ENCODE data around the gene HS3ST5.
"Not testable (repeated sequence)": the region's sequence is repeated elsewhere in the genome, so short reads cannot be mapped to it uniquely, and the experiment has no call there.

HS3ST5 gene

DNA sequence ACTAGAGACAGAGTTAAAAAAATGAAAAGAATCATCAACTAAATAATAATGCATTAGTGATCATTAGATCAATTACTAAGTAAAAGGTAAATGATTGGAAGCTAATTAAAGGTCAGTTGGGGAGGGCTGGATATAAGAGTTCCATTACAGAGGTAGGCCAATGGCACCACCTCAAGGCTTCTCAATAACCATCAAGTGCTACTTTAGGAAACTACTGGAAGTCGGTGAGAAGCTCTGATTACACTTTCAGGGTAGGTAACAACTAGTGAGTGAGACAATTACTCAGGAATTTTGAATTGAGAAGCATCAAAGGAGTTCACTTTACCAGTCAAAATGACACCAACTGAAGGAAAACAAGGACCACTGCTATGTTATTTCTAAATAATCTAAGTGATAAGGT is 281.7 kb downstream of the HS3ST5 start:
- FAIRE-seq: no peak
- DNase-seq (ENCODE audit: insufficient read length, low spot score): no peak
- TF ChIP-seq SPI1 (IDR thresholded peaks at IDR 0.05; ENCODE audit: low read depth, low read length) (no peak), TAF1 (IDR thresholded peaks at IDR 0.05; ENCODE audit: low read depth, low read length) (no peak), POU2F2 (IDR thresholded peaks at IDR 0.05; ENCODE audit: low read depth, low read length) (no peak), POLR2A (IDR thresholded peaks at IDR 0.05; ENCODE audit: low read depth, low read length) (no peak), POLR2AphosphoS5 (IDR thresholded peaks at IDR 0.05; ENCODE audit: low read depth, low read length) (no peak), PAX5 (IDR thresholded peaks at IDR 0.05; ENCODE audit: insufficient read depth, low read length, severe bottlenecking) (no peak)

GRCh38 chr6:114058435-114058834 is 284.4 kb downstream of the HS3ST5 start:
- no peak for DNase-seq (ENCODE audit: insufficient read length, low spot score)
- no peak for FAIRE-seq
- TF ChIP-seq POLR2AphosphoS5 (IDR thresholded peaks at IDR 0.05; ENCODE audit: low read depth, low read length) (no peak), PAX5 (IDR thresholded peaks at IDR 0.05; ENCODE audit: insufficient read depth, low read length, severe bottlenecking) (no peak)

- no peak for FAIRE-seq
- no peak for DNase-seq (ENCODE audit: insufficient read length, low spot score)
- no peak for TF ChIP-seq SPI1 (IDR thresholded peaks at IDR 0.05; ENCODE audit: low read depth, low read length)
- TF ChIP-seq TAF1 (IDR thresholded peaks at IDR 0.05; ENCODE audit: low read depth, low read length): no peak
- TF ChIP-seq POU2F2 (IDR thresholded peaks at IDR 0.05; ENCODE audit: low read depth, low read length): no peak
- no peak for TF ChIP-seq POLR2A (IDR thresholded peaks at IDR 0.05; ENCODE audit: low read depth, low read length)
- no peak for TF ChIP-seq PAX5 (IDR thresholded peaks at IDR 0.05; ENCODE audit: insufficient read depth, low read length, severe bottlenecking)
- no peak for TF ChIP-seq POLR2AphosphoS5 (IDR thresholded peaks at IDR 0.05; ENCODE audit: low read depth, low read length)
These were observed 287.1 kb downstream of the HS3ST5 start for GRCh38 chr6:114055763-114056162.

- DNase-seq (ENCODE audit: insufficient read length, low spot score) (no peak), FAIRE-seq (no peak)
- TF ChIP-seq POLR2AphosphoS5 (IDR thresholded peaks at IDR 0.05; ENCODE audit: low read depth, low read length) (no peak), PAX5 (IDR thresholded peaks at IDR 0.05; ENCODE audit: insufficient read depth, low read length, severe bottlenecking) (no peak), POU2F2 (IDR thresholded peaks at IDR 0.05; ENCODE audit: low read depth, low read length) (no peak), TAF1 (IDR thresholded peaks at IDR 0.05; ENCODE audit: low read depth, low read length) (no peak), POLR2A (IDR thresholded peaks at IDR 0.05; ENCODE audit: low read depth, low read length) (no peak), SPI1 (IDR thresholded peaks at IDR 0.05; ENCODE audit: low read depth, low read length) (no peak)
These were observed 287.5 kb downstream of the HS3ST5 start for GRCh38 chr6:114055349-114055748.

DNA sequence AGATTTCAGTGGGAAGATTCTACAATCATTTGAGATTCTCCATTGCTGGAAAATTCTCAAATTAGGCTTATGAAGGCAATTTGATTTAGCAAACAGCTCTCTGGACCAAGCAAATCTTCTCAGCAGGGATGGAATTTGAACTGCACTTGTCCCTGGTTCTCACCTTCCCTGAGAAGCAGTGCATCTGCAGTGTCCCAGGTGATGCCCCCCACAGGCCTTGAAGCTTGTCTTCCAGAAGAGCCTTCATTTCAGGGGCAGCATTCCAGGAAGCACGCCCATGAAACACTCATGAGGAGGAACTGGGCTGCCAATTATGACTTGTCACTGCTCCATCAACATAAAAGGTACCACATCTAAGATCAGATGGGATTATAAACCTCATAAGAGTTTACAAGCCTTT is 289.0 kb downstream of the HS3ST5 start:
- DNase-seq (ENCODE audit: insufficient read length, low spot score): no peak
- no peak for TF ChIP-seq POLR2A (IDR thresholded peaks at IDR 0.05; ENCODE audit: low read depth, low read length)
- FAIRE-seq: no peak

DNA sequence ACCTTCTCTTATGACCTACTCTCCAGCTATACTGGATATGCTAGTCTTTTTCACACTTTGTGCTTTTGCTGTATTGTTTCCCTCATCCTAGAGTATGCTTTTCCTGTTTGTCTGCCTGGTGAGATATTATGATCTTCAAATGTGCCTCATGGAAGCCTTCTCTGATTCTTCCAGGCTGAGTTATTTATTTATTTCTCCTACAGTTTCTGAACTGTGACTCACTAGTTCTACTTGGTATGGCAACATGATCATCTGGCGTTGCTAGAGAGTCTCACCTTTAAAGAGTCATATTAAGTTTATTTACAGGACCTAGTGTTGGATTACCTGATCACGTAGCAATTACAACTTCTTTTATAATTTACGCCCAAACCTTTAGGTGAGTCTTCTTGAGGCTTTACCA is 290.7 kb downstream of the HS3ST5 start:
- no peak for DNase-seq (ENCODE audit: insufficient read length, low spot score)
- TF ChIP-seq SPI1 (IDR thresholded peaks at IDR 0.05; ENCODE audit: low read depth, low read length): no peak
- TF ChIP-seq TAF1 (IDR thresholded peaks at IDR 0.05; ENCODE audit: low read depth, low read length): no peak
- TF ChIP-seq POLR2A (IDR thresholded peaks at IDR 0.05; ENCODE audit: low read depth, low read length): no peak
- TF ChIP-seq POU2F2 (IDR thresholded peaks at IDR 0.05; ENCODE audit: low read depth, low read length): no peak
- no peak for TF ChIP-seq POLR2AphosphoS5 (IDR thresholded peaks at IDR 0.05; ENCODE audit: low read depth, low read length)
- no peak for TF ChIP-seq PAX5 (IDR thresholded peaks at IDR 0.05; ENCODE audit: insufficient read depth, low read length, severe bottlenecking)
- FAIRE-seq: no peak

- TF ChIP-seq SPI1 (IDR thresholded peaks at IDR 0.05; ENCODE audit: low read depth, low read length): no peak
- TF ChIP-seq POLR2A (IDR thresholded peaks at IDR 0.05; ENCODE audit: low read depth, low read length): no peak
- no peak for TF ChIP-seq POU2F2 (IDR thresholded peaks at IDR 0.05; ENCODE audit: low read depth, low read length)
- TF ChIP-seq TAF1 (IDR thresholded peaks at IDR 0.05; ENCODE audit: low read depth, low read length): no peak
- no peak for TF ChIP-seq PAX5 (IDR thresholded peaks at IDR 0.05; ENCODE audit: insufficient read depth, low read length, severe bottlenecking)
- no peak for TF ChIP-seq POLR2AphosphoS5 (IDR thresholded peaks at IDR 0.05; ENCODE audit: low read depth, low read length)
- DNase-seq (ENCODE audit: insufficient read length, low spot score) (no peak), FAIRE-seq (no peak)
These were observed 291.8 kb downstream of the HS3ST5 start for GRCh38 chr6:114051031-114051430.

GRCh38 chr6:114049367-114049966 is 293.4 kb downstream of the HS3ST5 start:
- FAIRE-seq (no peak), DNase-seq (ENCODE audit: insufficient read length, low spot score) (no peak)
- TF ChIP-seq TAF1 (IDR thresholded peaks at IDR 0.05; ENCODE audit: low read depth, low read length): no peak
- no peak for TF ChIP-seq POLR2AphosphoS5 (IDR thresholded peaks at IDR 0.05; ENCODE audit: low read depth, low read length)
- no peak for TF ChIP-seq POU2F2 (IDR thresholded peaks at IDR 0.05; ENCODE audit: low read depth, low read length)
- TF ChIP-seq SPI1 (IDR thresholded peaks at IDR 0.05; ENCODE audit: low read depth, low read length): no peak
- no peak for TF ChIP-seq PAX5 (IDR thresholded peaks at IDR 0.05; ENCODE audit: insufficient read depth, low read length, severe bottlenecking)
- TF ChIP-seq POLR2A (IDR thresholded peaks at IDR 0.05; ENCODE audit: low read depth, low read length): no peak

DNA sequence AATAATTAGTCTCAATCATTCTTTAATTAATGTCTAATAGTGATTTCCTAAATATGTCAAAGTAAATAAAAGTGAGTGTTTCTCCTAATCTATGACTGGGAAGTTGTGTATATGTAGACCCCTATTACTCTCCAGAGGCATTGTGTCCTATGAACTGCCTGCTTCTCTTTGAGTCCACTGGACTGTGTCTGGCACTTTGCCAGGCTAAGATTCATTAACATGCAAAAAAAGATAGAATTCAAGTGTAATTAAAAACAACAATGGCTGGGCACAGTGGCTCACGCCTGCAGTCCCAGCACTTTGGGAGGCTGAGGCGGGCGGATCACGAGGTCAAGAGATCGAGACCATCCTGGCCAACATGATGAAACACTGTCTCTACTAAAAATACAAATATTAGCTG is 298.3 kb downstream of the HS3ST5 start:
- DNase-seq (ENCODE audit: insufficient read length, low spot score); FAIRE-seq: not testable (repeated sequence)

DNA sequence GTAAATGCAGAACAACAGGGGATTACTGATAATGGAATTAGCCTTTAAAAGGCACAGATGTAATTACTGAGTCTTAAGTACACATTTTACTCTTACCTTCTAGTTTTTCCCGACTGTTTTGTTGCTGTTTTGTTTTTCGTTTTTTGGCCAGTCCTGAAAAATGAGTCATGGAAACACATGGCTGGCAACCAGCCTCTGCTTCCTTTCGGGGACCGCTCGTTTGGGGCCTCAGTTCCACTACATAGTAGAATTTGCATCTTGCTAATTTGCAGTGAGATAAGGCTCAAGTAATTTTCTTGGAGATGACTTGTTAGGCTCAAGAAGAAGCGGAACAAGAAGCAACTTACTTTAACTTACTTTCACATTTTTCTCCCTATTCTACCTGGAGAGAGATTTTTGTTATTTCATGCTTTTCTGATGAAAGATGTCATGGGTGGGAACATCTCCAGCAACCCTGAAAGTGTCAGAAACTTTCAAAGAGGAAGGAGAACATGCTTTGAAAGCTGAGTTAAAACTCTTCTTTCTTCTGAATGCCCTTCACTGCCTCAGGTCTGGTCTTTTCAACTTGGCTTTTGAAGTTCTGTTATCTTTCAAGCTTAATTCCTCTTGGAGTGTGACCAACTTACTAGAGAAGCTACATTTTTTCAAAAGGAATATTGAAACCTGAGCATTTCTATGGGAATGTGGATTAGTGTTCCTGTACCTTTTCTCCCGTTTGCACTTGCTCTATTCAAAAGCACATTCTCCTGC is 300.4 kb downstream of the HS3ST5 start:
- no peak for DNase-seq (ENCODE audit: insufficient read length, low spot score)
- no peak for FAIRE-seq
- no peak for TF ChIP-seq SPI1 (IDR thresholded peaks at IDR 0.05; ENCODE audit: low read depth, low read length)
- TF ChIP-seq POU2F2 (IDR thresholded peaks at IDR 0.05; ENCODE audit: low read depth, low read length): no peak
- no peak for TF ChIP-seq POLR2A (IDR thresholded peaks at IDR 0.05; ENCODE audit: low read depth, low read length)
- no peak for TF ChIP-seq POLR2AphosphoS5 (IDR thresholded peaks at IDR 0.05; ENCODE audit: low read depth, low read length)
